HT-29 (cell line): Measurements from ENCODE around the gene LHFPL6. TPM values are rescaled to one million over a fixed set of nuclear protein-coding genes. Genes with fewer than 3 reads are reported as not detected.

ENCODE experiments used
- DNase-seq: peaks from one replicate; pipeline ENCODE4 v3.0.0-alpha.2; 2015; ENCODE audit warnings: low spot score
- total RNA-seq: library from RNA; depleted of rRNA; stranded (reverse); fragments of >200 nt; shearing (Covaris generic); gene quantifications from 2 replicates; pipeline ENCODE4 v1.2.3, GENCODE V29; 2014

LHFPL6 gene
- total RNA-seq, 1 experiment from 2014 or later, result not detected

DNA sequence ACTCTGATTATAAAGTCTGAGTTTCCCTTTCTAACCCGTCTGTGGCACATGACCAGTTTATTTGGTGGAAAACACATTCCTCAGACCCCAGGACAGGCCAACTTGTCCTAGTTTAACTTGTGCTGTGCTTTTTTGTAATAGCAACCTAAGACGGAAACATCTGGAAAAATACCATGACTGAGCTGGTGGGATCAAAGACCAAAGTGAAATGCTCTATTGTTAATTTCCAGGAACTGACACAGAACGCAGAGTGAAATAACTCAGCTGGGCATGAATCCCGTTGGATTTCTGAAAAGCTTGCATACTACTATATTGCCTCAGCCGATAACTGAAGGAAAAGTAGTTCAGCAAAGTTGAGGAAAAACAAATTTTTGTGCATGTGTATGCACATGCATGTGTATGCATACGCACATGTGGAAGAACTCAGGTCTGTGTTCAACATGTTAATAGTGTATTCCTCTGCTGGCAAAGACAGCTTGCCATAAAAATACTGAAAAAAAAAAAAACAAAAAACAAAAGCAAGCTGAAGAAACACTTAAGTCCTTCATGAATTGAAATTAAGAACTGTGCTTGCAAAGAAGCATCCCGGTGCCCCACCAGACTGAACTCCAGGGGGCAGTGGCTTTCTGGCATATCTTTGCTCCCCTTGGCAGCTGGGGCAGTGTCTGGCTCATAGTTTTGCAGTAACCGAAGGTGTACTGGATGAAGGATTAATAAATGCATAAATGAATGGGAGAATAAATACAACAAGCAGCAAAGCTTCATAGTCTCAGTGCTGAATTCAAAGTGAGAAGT lies 187.8 kb downstream of the LHFPL6 start:
- DNase-seq, result peak; percentile 21

DNA sequence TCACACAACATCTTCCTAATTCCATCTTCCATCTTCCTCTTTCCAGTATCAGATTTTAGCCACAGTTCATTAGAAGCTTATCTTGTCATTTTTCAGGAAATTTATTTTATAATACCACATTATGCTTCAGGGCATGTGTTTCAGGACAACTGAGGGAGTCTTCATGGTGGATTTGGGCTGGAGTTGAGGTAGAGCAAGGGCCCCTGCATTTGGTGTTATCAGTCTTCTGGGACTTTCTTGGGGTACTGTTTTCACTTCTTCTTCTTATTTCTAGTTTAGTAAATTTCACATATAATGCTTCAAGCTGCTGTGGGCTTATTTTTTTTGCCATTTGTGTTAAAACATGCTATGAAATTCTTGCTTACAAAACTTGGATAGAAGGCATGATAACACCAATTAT lies 188.7 kb downstream of the LHFPL6 start:
- no peak for DNase-seq

DNA sequence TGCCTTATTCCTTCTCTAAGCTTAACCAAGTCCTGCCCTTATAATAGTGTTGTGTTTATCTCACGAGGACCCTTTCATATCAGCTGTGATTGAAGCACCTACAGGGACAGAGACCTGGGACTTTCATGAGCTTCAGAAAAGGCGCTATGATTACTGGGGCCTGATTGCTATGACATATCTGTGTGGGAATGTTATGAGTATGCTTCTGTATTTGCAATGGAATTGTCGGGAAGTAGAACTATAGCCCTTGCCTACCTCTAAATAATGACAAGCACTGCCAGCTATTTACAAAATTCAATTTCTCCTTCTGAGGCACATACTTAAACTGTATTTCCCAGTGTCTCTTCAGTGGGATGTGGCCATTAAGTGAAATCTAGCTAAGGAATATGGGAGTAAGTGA lies 191.5 kb downstream of the LHFPL6 start:
- DNase-seq, result no peak

DNA sequence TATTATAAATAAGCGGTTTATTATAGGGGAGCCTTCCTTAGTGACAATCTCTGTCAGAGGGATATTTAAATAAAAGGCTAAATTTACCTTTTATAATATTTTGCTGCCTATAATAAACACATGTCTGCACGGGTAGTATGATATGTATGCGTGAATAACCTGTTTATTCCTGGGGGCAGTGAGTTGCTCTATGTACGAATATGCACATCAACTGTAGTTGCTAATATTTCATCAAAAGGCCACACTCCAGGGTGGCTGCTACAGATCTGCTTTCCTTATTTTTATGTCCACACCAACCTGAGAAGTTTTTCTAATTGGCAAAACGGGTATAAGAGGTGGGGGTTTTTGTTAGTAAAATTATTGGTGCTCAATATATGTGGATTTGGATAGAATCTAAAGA lies 192.0 kb downstream of the LHFPL6 start:
- DNase-seq, result no peak

DNA sequence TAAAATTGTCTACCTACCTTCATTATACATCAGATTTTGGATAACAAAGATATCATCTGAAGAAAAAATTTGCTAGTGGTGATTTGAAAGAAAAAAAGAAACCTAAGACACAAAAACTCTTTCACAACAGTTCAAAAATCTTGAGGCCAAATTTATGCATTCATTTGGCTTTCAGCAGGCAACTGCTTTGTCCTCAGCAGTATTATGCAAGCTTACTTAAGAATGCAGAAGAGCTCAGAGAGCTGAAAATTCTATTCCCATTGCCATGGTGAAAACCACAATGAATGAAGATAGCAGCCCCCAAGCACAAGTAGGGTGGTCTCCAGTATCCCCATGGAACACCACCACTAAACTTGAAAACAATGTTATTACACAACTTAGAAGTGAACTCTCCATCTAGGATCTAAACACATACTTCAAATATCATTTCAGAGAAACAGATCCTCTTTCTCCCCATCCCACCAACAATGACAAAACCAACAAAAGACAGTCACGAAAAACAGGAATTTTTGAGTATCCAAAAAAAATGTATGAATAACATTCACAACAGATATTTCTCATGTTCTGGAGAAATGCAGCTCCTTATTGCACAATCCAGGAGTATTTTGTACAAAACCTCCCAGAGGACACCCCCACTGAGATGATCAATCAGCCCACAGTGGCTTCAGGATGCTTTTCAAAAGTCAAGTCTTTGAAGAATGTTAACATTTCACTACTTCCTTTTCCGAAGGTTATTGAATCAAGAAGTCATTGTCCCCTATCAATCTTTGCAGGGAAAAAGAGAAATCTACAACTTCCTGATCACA lies 192.7 kb downstream of the LHFPL6 start:
- DNase-seq, result no peak

DNA sequence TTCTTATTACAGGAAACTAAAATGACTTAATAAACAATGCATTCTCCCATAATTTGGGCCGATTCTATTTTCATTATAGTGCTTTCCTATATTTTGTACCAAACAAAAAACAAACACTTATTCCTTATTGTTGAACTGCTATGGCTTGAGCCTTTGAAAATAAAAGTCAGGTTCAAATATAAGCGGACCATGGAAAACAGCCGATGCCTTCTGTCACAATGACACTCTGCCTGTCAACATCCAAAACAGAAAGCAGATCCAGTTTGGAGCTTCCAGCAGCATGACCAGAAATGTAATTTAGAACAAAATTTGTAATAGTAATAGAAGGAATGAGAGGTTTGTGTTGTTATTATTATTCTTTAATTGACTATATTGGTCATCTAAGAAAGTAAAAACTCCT lies 194.5 kb downstream of the LHFPL6 start:
- DNase-seq, result no peak

DNA sequence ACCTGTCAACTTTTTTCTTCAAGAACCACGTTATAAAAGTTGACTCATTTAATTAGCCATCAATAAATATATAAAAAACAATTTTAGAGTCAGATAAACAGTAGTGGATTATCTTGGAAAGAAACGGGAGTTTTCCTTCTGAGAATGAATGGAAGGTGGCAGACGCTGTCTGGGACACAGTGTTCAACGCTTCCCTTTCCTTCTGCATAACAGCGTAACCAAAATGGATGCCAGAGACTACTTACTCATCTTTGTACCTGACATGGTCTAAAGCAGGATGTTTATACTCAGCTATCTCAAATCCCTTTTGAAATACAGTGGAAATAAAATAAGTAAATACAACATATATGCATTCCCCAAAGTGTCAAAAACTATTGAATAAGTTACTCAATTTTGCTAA lies 195.2 kb downstream of the LHFPL6 start:
- no peak for DNase-seq

DNA sequence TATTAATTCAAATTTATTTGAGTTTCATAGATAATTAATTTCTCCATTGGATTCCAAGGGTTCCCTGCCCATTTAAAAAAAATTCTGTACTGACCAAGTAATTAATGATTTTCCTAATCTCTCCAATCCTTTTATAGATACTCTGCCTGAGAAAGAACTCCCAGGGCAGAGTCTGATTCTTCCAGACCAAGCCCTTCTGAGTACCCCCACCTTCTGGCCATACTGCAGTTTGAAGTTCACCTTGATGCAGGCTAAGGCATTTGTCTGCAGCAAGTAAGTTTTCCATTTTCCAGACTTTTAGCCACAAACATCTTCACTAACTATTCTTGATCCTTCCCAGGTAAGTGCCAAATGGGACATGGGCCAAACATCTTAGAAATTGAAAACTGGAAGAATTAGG lies 195.9 kb downstream of the LHFPL6 start:
- DNase-seq, result no peak

DNA sequence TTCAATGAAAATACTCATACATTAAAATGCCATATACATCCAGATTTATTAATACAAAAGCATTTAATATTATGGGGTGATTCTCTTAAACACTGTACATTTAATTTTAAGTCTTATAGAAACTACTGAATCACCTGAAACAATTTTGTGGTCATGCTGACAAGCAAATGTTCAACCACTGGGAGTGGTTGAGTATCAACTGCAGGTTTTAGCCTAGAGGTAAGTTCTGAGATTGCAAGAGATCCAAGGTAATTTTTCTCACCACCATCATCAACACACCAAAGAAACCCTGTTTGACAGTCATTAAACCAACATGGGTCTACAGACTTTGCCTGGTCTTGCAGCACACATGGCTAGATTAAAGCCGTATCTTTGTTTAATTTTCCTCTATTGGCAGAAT lies 196.3 kb downstream of the LHFPL6 start:
- DNase-seq, result peak; percentile 23

DNA sequence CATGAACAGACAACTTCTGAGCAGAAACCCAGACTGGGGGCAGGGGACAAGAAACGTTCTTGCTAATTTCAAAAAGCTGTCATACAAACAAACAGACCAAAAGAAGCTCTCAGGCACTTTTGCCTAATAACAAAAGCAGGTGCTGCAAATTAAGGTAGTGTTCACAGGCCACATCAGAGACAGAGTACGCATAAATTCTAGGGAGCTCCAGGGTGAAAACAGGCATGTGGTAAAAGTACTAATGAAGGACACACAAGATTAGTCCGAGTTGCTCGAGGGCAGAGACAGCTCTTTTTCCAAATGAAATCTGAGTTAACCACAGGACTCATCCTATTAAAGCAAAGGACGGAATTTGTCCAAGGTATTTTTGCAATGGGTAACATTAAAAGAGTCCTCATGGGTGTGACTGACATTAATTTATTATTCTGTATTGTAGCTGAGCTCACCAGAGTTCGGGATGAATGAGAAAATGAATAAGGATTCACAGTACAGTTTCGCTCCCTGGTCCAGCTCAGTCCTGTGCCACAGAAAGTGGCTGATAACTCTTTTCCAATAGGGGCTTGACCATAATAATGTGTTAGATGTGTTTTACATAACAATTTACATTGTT lies 197.3 kb downstream of the LHFPL6 start:
- no peak for DNase-seq

DNA sequence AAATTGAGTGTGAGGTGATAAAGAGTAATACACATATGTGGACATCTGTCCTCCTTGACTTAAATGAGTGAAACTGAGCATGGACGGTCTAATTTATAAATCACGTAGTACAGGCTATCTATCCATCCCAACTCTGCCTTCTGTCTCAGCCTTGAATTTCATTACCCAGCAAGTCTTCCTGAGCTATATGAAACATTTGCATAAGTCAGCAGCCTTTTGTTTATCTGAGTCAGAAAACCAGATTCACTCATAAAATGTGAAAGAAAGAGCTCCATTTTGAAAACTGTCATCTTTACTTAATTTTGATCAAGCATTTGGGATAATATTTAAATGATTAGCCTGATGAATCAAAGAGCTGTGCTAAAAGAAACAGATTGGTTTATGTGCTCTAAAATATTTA lies 197.9 kb downstream of the LHFPL6 start:
- no peak for DNase-seq

DNA sequence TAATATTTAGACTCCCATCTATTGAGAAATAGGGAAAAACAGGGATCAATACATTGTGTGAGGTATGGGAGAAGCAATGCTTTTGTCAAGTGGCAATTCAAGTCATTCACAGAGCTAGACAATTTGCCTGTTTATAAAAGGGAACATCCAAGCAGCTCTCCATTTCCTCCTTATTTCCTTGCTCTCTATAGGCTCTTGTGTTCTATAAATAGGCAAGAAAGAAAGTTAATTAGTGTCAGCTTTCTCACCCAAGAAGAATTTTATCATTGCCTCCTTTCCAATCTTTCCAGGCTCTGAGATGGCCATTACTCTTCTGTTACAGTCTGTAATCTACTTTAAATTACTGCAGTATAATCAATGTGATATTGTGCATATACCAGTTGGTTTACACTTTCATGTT lies 199.9 kb downstream of the LHFPL6 start:
- DNase-seq, result no peak

DNA sequence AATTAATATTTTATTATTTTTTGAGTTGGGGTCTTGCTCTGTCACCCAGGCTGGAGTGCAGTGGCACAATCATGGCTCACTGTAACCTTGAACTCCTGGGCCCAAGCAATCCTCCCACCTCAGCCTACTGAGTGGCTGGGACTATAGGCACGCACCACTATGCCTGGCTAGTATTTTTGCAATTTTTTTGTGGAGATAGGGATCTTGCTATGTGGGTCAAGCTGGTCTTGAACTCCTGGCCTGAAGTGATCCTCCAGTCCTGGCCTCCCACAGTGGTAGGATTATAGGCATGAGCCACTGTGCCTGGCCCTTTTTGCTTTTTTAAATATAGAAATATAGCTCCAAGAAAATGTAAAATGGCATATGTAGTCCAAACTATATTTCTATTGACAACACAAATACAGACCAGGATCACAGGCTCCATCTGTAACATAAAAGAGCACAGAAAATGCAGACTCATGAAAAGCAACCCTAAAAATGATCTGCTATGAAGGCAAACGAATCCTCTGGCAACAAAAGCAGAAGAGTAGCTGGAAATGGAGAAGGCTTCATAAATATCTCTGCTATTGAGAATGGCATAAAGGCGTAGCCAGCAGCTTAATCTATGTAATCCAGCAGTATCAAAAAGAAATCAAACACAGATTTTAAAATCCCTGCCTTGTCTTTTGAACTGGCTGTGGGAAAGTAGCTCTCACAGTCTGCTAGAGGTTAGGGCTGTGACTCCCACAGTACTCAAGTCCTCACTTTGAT lies 200.6 kb downstream of the LHFPL6 start:
- DNase-seq, result no peak

DNA sequence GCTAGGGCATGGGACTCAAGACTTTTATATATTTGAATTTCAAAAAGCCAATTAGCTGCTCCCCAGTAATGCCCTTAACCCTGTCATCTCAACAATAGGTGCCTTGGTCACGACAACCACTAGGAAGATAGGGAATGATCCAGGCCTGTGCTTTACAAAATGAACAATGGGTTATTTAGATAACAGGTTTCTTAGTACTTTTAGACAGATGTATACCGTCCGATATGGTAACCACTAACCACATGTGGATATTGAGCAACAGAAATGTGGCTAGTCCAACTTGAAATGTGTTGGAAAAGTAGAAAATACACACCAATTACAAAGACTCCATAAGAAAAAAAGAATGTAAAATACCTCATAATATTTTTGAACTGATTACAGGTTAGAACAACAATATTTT lies 201.2 kb downstream of the LHFPL6 start:
- no peak for DNase-seq

DNA sequence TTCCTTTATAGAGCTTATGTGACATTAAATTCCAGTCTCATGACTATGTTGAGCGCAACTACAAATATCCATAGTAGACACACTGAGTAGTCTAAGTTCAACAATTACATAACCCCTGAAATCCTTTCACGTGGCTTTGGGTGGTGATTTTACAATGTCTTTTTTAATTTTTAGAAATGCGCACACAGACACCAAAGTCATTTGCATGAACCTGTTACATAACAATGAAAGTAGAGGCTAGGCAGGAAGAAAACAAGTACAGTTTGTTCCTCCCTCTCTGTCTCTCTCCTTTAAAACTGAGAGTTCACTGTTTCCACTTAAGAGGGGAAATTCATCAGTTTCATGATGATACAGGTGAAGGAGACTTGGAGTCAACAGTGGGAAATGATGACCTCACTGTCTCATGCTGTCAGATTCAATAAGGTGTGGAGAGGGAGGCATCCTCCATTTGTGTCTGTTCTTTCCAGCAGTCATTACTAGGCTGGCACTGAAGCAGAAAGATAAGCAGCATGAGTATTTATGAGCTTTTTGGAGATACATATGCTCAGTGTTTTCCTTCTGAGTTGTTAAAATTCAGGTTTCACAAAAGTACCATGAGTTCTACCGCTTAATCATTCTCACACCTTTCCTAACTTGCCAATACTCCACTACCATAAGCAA lies 201.8 kb downstream of the LHFPL6 start:
- DNase-seq, result no peak

DNA sequence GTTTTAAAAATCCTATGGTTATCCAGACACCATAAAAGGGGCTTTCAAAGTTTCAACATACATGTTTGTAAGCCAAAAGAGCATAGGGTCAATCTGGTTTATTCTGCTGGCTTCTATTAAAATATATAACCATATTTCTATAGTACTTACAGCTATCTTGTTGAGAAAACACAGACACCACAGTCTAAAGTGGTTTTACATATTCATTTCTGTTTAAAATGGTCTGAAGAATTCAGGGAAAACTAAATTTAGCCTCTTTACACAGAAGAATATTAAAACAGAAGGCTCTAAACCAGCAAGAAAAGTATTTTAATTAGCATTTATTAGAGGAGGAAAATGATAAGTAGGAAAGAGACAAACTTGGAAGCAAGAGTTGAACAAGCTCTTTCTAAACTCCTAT lies 203.9 kb downstream of the LHFPL6 start:
- DNase-seq, result no peak

DNA sequence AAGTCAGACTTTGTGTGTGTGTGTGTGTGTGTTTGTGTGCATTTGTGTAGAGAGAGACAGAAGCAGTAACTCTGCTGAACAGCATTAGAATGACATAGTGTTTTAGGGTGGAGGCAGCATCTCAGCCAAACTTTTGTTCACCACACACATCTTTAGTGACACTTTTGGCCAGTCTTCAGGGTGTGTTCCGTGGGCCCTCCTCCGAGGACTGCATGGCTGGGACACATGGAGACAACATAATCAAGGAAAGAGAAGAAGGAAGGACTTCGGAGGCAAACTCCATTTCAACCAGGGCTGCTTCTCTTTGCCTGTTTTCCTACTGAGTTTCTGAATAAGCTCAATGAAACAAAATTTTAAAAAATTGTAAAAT lies 205.1 kb downstream of the LHFPL6 start:
- DNase-seq, result no peak

DNA sequence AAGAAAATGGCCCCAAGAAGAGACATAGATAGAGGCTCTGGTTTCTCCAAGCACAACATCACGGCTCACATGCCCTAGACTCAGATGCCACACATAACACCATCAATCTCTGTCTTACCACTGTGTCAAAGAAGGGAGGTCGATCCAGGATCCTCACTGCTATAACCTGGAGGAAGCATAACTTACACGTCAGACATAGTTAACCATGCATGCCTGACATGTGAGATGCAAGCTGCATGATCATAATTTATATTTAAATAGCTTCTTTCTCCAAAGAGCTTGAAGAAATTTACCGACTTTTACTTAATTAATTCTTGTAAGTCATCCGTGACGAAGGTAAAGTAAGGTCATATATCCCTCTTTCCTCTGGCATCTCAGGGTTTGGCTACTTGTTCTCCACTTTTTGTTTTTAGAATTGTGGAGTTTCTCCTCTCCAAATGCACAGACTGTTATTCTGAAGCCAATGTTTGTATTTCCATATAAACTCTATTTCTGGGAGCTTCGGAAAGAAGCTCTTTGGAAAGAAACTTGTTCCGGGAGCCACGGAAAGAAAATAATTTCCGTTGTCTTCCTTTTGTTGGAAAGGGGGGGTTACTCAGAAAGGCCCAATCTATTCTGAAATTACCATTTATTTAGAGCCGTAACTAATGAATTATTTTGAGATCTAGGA lies 205.6 kb downstream of the LHFPL6 start:
- DNase-seq, result no peak

DNA sequence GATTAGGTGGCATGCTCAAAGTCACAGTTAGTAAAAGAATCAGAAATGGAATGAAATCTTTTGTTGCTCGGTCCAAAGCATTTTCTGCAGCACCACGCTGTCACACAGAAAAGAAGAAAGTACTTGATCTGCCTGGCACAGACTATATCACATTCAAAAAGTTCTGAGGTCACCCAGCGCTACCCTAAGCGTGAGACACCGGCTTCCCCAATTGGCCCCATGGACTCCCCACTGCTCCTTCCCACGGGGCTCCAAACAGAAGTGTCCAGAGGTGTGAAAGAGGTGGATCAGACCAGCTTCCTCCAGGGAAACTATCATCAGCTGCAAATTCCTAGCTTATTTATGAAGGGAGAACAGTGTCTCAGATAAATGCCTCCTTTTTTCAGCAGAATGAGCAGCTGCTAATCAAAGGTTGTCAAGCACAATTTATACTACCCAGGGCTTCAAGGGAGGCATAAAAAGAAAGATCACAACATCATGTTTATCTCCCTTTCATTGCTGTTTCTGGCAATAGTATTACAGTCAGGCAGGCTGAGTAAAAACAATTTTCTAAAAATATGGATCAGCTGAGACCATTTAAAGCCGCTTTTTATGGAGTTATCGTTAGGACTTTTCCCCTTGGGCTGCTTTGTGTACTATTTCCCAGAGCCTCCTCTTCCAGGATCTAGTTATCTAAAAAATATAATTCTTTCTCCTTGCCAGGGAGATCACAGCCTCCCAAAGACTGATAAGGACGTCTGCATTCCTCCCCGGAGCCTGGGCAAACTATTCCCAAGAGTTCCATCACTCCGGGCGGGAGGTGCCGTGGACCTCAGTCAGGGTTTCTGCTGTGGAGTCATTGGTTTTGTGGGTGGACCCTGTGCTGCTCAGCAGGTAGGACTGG lies 208.0 kb downstream of the LHFPL6 start:
- DNase-seq, result no peak

DNA sequence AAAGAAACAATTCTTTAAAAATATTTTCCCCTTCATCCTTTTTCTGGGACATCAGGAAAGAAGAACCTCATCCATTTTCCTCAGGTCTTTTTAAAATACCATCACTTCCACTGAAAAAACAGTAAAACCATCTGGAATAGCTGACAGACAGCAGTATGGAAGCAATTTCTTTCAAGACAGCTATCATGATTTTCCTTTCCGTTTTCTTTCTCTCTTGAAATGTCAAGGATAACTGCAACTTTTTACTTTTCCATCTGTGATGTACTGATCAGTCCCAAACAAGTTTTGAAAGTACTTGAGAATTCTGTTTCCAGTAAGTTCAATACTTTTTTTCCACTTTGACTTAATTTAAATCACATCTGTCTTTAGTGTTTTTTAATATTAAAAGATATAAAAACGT lies 211.2 kb downstream of the LHFPL6 start:
- DNase-seq, result no peak
